K562 (cell line): Measurements from ENCODE around the gene SLC5A11. TPM values are rescaled to one million over a fixed set of nuclear protein-coding genes. Genes with fewer than 3 reads are reported as not detected.

Source experiments
- ATAC-seq: fragments of 200-7000 bp; cut with Tn5 transposase; 3 replicates; pipeline ENCODE4 v1.9.1; 2020; ENCODE audit warnings: moderate library complexity
- BruUV-seq: library from RNA; stranded (reverse); fragments of 400-500 nt; replicated peaks from 2 replicates; lab custom pipeline; 2021; lab: Mats Ljungman, UMichigan
- CTCF ChIA-PET: fragments of 300-600 bp; formaldehyde crosslinking; extraction: SDS; loops from one replicate; lab custom pipeline; 2021; ENCODE audit warnings: low intra/inter-chr PET ratio; lab: Yijun Ruan, JAX
- POLR2A ChIA-PET: fragments of 300-600, 350-650 bp; sonication (Branson Sonifier 250); formaldehyde crosslinking; extraction: SDS; loops from one replicate; lab custom pipeline; 2021; ENCODE audit warnings: antibody characterized with exemption, inconsistent platforms; lab: Yijun Ruan, JAX
- DNase-seq, 4 experiments: peaks; one replicate each; pipeline versions ENCODE4 v3.0.0 to v3.0.0-alpha.2; 2011 to 2018; ENCODE audit warnings: low spot score in 3 of 4, mixed read lengths in 3 of 4; ENCODE audit errors: extremely low read depth in 1 of 4
- FAIRE-seq: peaks from 2 replicates; lab custom pipeline; 2011; peaks lifted over from hg19 to GRCh38; lab: Jason Lieb, UNC
- H2AFZ ChIP-seq: 2 replicates; pipeline ENCODE4 v1.6.0; 2011; ENCODE audit warnings: low read depth, low read length, control low read depth, inconsistent platforms
- H3K27ac ChIP-seq: fragments of 200-600 bp; 3 replicates; pipeline ENCODE4 v1.8.0; 2011; ENCODE audit warnings: low read depth, mild to moderate bottlenecking, control low read depth, inconsistent platforms, low read length, moderate library complexity, mixed read lengths; ENCODE audit errors: extremely low read depth
- H3K27me3 ChIP-seq, 2 experiments: fragments of 300-600 bp in 1 of 2; 2 replicates in 1 of 2; 3 replicates in 1 of 2; pipeline versions ENCODE4 v1.6.0 to v1.8.0; 2011; ENCODE audit warnings: inconsistent platforms in 2 of 2, low read length in 2 of 2, mild to moderate bottlenecking in 1 of 2, mixed read lengths in 1 of 2, moderate library complexity in 1 of 2; ENCODE audit not compliant: control insufficient read depth in 2 of 2, insufficient read depth in 2 of 2
- H3K36me3 ChIP-seq: fragments of 300-600 bp; 3 replicates; pipeline ENCODE4 v1.8.0; 2011; ENCODE audit warnings: mild to moderate bottlenecking, low read length, inconsistent platforms; ENCODE audit not compliant: control insufficient read depth, insufficient read depth
- H3K4me1 ChIP-seq, 2 experiments: fragments of 200-600 bp in 1 of 2; replicated peaks in 1 of 2; 2 replicates in 1 of 2; 3 replicates in 1 of 2; pipeline versions ENCODE4 v1.5.1 to v1.8.0; 2011; ENCODE audit warnings: inconsistent platforms in 2 of 2, low read length in 2 of 2, mild to moderate bottlenecking in 1 of 2, mixed read lengths in 1 of 2, moderate library complexity in 1 of 2; ENCODE audit not compliant: control insufficient read depth in 2 of 2, insufficient read depth in 2 of 2
- H3K4me2 ChIP-seq: 2 replicates; pipeline ENCODE4 v1.6.1; 2011; ENCODE audit warnings: low read length, control low read depth, inconsistent platforms, mixed read lengths; ENCODE audit not compliant: insufficient read depth
- H3K4me3 ChIP-seq: fragments of 200-600 bp; sonication (generic), shearing (Covaris generic); 2 replicates; pipeline ENCODE4 v1.5.1; 2016; ENCODE audit warnings: control low read depth, inconsistent platforms
- H3K79me2 ChIP-seq: fragments of 200-600 bp; 3 replicates; pipeline ENCODE4 v1.8.0; 2011; ENCODE audit warnings: low read length, inconsistent platforms; ENCODE audit not compliant: control insufficient read depth, insufficient read depth
- H3K9ac ChIP-seq, 2 experiments: 2 replicates each; pipeline versions ENCODE4 v1.6.0 to v1.6.1; 2011; ENCODE audit warnings: low read depth in 2 of 2, low read length in 2 of 2, control low read depth in 1 of 2, inconsistent platforms in 1 of 2, mild to moderate bottlenecking in 1 of 2, mixed read lengths in 1 of 2; ENCODE audit not compliant: insufficient read depth in 1 of 2
- H3K9me1 ChIP-seq: one replicate; pipeline ENCODE4 v1.6.0; 2011; ENCODE audit warnings: inconsistent platforms, mild to moderate bottlenecking, low read length, moderate library complexity; ENCODE audit not compliant: control insufficient read depth, insufficient read depth
- H3K9me3 ChIP-seq: replicated peaks from 2 replicates; pipeline ENCODE4 v1.5.1; 2011; ENCODE audit warnings: low read depth, low read length, inconsistent platforms; ENCODE audit not compliant: control insufficient read depth, insufficient read depth
- H4K20me1 ChIP-seq: replicated peaks from 2 replicates; pipeline ENCODE4 v1.6.1; 2011; ENCODE audit warnings: low read length, inconsistent platforms, mixed read lengths; ENCODE audit not compliant: control insufficient read depth, insufficient read depth
- CAMTA2 ChIP-seq: fragments of 250-450 bp; sonication (Bioruptor Pico); conservative IDR thresholded peaks from 2 replicates; pipeline ENCODE4 v1.5.1; 2022
- GABPA ChIP-seq: fragments of 200-800 bp; sonication (Bioruptor generic); conservative IDR thresholded peaks from 2 replicates; pipeline ENCODE4 v1.6.1; 2016; ENCODE audit warnings: low read depth, missing genetic modification characterization, missing compliant biosample characterization
- MAFF ChIP-seq: IDR thresholded peaks from 2 replicates; pipeline ENCODE4 v1.6.1; 2012; ENCODE audit warnings: low read length, improper control_type of control experiment
- MAFG ChIP-seq: fragments of 450-650 bp; conservative IDR thresholded peaks from 2 replicates; pipeline ENCODE4 v1.6.1; 2016; ENCODE audit warnings: missing genetic modification characterization, missing compliant biosample characterization
- MAFK ChIP-seq: IDR thresholded peaks from 2 replicates; pipeline ENCODE4 v1.6.1; 2011; ENCODE audit warnings: low read length, improper control_type of control experiment
- NFE2 ChIP-seq: IDR thresholded peaks from 2 replicates; pipeline ENCODE4 v1.6.1; 2014; ENCODE audit warnings: antibody characterized with exemption, low read depth
- RAD21 ChIP-seq, 2 experiments: fragments of 250-450 bp in 1 of 2; fragments of 450-650 bp in 1 of 2; sonication (Bioruptor Pico) in 1 of 2; formaldehyde crosslinking in 1 of 2; IDR thresholded peaks in 1 of 2; conservative IDR thresholded peaks in 1 of 2; 2 replicates each; pipeline versions ENCODE4 v1.4.0 to v1.8.0; 2020 to 2022; ENCODE audit warnings: mild to moderate bottlenecking in 2 of 2, moderate library complexity in 1 of 2
- SAFB2 ChIP-seq: fragments of 200-400 bp; formaldehyde crosslinking; IDR thresholded peaks from 2 replicates; pipeline ENCODE4 v1.6.1; 2018; ENCODE audit warnings: borderline replicate concordance, low read length, low read depth, moderate library complexity; ENCODE audit not compliant: severe bottlenecking
- SMARCA4 ChIP-seq: fragments of 450-650 bp; IDR thresholded peaks from 2 replicates; pipeline ENCODE4 v1.6.1; 2016
- ZKSCAN1 ChIP-seq: fragments of 150-350 bp; IDR thresholded peaks from 2 replicates; pipeline ENCODE4 v1.6.1; 2016; ENCODE audit warnings: low read depth, low read length
- ZNF316 ChIP-seq: fragments of 450-650 bp; IDR thresholded peaks from 2 replicates; pipeline ENCODE4 v1.6.1; 2016
- WGBS: fragments of 100-300 bp; shearing (Covaris generic); methylation state at CpG from one replicate; pipeline ENCODE4 v1.1.6; 2016; ENCODE audit warnings: low coverage, mixed read lengths; ENCODE audit not compliant: insufficient coverage; ENCODE audit errors: missing lambda C conversion rate; 5-methylcytosine and 5-hydroxymethylcytosine counted together
- in situ Hi-C: fragments of 300-500 bp; cut with MboI; formaldehyde crosslinking; loops from 4 replicates; pipeline ENCODE4 v1.15.0; 2018; ENCODE audit warnings: inconsistent platforms, mixed read lengths
- intact Hi-C: fragments of 100-400 bp; cut with micrococcal nuclease; formaldehyde crosslinking; loops from 2 replicates; pipeline ENCODE4 v1.14.2; 2022
- polyA plus RNA-seq, 8 experiments: library from polyadenylated mRNA; depleted of rRNA in 4 of 8; stranded (reverse) in 5 of 8; unstranded in 3 of 8; fragments of >200 nt; fragmentation: Nextera tagmentation in 2 of 8; fragmentation: Illumina TruSeq in 1 of 8; extraction: Ambion mirVana in 2 of 8; extraction: Trizol in 1 of 8; gene quantifications; 2 replicates each; pipeline versions ENCODE4 v1.2.1 to v1.2.3, GENCODE V29; 2011 to 2014; ENCODE audit warnings: inconsistent platforms in 1 of 8, missing spikeins in 1 of 8
- total RNA-seq, 7 experiments: library from RNA; depleted of rRNA in 6 of 7; stranded (reverse); fragments of >200 nt in 6 of 7; fragmentation: Illumina TruSeq in 2 of 7; extraction: Trizol in 2 of 7; gene quantifications; 2 replicates each; pipeline versions ENCODE4 v1.2.1 to v1.2.3, GENCODE V29; 2011 to 2021; ENCODE audit warnings: low replicate concordance in 1 of 7
- TF ChIP-seq, protein P1 (sequence below), 3 experiments: IDR thresholded peaks in 2 of 3; conservative IDR thresholded peaks in 1 of 3; 2 replicates each; pipeline ENCODE4 v1.5.1; 2011 to 2012; ENCODE audit warnings: low read length in 3 of 3, mild to moderate bottlenecking in 3 of 3, control low read depth in 2 of 3, improper control_type of control experiment in 1 of 3, inconsistent platforms in 1 of 3, low read depth in 1 of 3, mixed read lengths in 1 of 3, moderate library complexity in 1 of 3; ENCODE audit not compliant: insufficient read depth in 2 of 3

Gene SLC5A11
- total and polyA plus RNA-seq, 9 of the 15 experiments (the other 6 are each of a cell fraction or from before 2014, with no cell fraction given): 0.04 to 0.25 (median 0.11) TPM; not detected in 3

DNA sequence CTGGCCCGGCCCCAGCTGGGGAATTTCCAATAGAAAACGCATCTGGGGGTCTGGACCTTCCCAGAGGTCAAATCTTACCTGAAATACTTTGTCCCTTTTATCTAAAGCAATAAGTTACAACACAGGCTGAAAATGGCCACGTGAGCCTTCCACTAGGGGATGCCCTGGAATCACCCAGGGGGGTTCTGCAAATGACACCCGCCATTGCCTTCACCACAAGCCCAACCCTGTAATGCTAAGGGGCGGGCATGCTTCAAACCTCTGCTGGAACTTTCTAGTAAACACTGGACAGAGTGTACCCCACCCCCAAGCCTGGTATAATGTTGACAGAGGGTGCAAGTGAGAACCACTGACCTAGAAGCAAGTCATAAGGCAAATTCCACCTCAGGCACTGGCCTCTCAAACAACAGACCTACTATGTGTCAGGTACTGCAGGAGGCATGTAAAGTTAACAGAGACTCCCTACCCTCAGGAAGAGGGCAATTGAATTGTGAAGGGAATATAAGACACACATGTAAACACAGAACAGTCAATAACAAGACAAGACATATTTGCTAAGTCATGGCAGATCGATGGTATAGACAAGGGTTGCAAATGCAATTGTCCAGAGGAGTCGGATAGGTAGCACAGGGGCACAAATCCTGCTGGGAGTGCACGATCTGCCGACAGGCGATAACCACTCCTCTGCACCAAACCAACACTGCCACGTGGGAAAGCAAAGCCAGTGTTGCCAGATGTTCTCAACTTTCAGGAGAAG, 110.4 kb downstream of the SLC5A11 start:
- H3K9me1 ChIP-seq: no peaks in the 10 kb centered on the region
- H3K79me2 ChIP-seq: no peaks in the 10 kb centered on the region
- no TSS peak for BruUV-seq
- WGBS: 63% methylated on average over 11 of the region's 11 CpGs
- in situ Hi-C loops (no loop called here), intact Hi-C loops (no loop called here)
- no peak overlapping the region for H3K9ac ChIP-seq
- H3K9me3 ChIP-seq: no peaks in the 10 kb centered on the region
- H3K27me3 ChIP-seq: no peaks in the 10 kb centered on the region
- no peak overlapping the region for H3K4me3 ChIP-seq
- DNase-seq (peak in 1 of 4 experiments; percentile 17), ATAC-seq (no peak), FAIRE-seq (no peak)
- no peak overlapping the region for H3K4me2 ChIP-seq
- CTCF ChIA-PET: no interaction called here
- TF ChIP-seq MAFF (peak; percentile 29; the same call in 1 of the 2 replicates), MAFG (tag) (peak; percentile 77), SAFB2 (no peak), ZKSCAN1 (peak; percentile 91), MAFK (0 out of 2 replicates have a peak, but pooled peaks have one; percentile 21), CAMTA2 (CRISPR knock-in tag) (no peak), NFE2 (peak; percentile 62), SMARCA4 (no peak), ZNF316 (peak; percentile 40; the same call in 1 of the 2 replicates), RAD21 (CRISPR knock-in tag; conservative IDR thresholded peaks at IDR 0.05 in 1 of 2, IDR thresholded peaks at IDR 0.05 in 1 of 2) (0 out of 4 replicates have a peak, but pooled peaks of 1 of the 2 experiments have one; percentile 5), GABPA (no peak)
- TF ChIP-seq, protein P1, sequence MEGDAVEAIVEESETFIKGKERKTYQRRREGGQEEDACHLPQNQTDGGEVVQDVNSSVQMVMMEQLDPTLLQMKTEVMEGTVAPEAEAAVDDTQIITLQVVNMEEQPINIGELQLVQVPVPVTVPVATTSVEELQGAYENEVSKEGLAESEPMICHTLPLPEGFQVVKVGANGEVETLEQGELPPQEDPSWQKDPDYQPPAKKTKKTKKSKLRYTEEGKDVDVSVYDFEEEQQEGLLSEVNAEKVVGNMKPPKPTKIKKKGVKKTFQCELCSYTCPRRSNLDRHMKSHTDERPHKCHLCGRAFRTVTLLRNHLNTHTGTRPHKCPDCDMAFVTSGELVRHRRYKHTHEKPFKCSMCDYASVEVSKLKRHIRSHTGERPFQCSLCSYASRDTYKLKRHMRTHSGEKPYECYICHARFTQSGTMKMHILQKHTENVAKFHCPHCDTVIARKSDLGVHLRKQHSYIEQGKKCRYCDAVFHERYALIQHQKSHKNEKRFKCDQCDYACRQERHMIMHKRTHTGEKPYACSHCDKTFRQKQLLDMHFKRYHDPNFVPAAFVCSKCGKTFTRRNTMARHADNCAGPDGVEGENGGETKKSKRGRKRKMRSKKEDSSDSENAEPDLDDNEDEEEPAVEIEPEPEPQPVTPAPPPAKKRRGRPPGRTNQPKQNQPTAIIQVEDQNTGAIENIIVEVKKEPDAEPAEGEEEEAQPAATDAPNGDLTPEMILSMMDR (IDR thresholded peaks at IDR 0.05 in 2 of 3, conservative IDR thresholded peaks at IDR 0.05 in 1 of 3; ENCODE audit: insufficient read depth in 2 of 3, low read depth in 1 of 3, low read length in 3 of 3): peak in 1 of 3 experiments; percentile 21; a peak in 2 of 6 replicates
- no peak overlapping the region for H3K27ac ChIP-seq
- no peaks in the 10 kb centered on the region; the same call in 1 of the 2 replicates for H4K20me1 ChIP-seq
- H3K36me3 ChIP-seq: peaks cover 73% of the 10 kb centered on the region; the same call in 2 of the 3 replicates
- POLR2A ChIA-PET: interaction anchor here (0.5 kb wide), 1 partner anchor 41 kb away, joined by 3 read pairs; no protein-coding TSS in a partner anchor
- peaks cover 0 to 3% of the 10 kb centered on the region in 2 experiments; a peak in 2 of 5 replicates for H3K4me1 ChIP-seq
- no peak overlapping the region for H2AFZ ChIP-seq
